B cell (primary cell): Measurements from ENCODE around the gene C20orf202.

Experiments used
- EZH2 ChIP-seq: IDR thresholded peaks from 2 replicates; pipeline ENCODE4 v1.6.1; 2012; ENCODE audit warnings: borderline replicate concordance, low read depth, mild to moderate bottlenecking, moderate library complexity, low read length; ENCODE audit not compliant: insufficient read depth, poor library complexity, severe bottlenecking
- TF ChIP-seq, protein P1 (sequence below): fragments of 200-600 bp; IDR thresholded peaks from one replicate; pipeline ENCODE4 v1.8.0; 2022; ENCODE audit warnings: antibody characterized with exemption, mild to moderate bottlenecking

DNA sequence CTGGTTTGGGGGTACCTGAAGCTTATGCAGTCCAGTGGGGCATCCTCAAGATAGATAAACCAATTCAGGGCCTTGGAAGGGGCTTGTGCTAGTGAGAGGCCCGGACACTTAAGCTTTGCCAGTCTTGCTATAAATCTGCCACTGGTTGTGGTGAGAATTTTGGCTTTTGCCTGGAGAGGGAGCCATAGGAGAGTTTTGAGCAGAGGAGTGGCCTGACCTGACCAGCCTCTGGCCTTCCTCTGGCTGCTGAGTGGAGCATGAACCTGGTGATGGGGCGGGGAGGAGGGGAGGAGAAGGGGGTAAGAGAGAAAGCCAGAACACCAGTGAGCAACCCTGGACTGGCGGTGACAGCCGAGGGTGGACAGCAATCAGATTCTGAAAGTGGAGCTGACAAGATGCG, 25.6 kb upstream of the C20orf202 start:
- TF ChIP-seq, protein P1, sequence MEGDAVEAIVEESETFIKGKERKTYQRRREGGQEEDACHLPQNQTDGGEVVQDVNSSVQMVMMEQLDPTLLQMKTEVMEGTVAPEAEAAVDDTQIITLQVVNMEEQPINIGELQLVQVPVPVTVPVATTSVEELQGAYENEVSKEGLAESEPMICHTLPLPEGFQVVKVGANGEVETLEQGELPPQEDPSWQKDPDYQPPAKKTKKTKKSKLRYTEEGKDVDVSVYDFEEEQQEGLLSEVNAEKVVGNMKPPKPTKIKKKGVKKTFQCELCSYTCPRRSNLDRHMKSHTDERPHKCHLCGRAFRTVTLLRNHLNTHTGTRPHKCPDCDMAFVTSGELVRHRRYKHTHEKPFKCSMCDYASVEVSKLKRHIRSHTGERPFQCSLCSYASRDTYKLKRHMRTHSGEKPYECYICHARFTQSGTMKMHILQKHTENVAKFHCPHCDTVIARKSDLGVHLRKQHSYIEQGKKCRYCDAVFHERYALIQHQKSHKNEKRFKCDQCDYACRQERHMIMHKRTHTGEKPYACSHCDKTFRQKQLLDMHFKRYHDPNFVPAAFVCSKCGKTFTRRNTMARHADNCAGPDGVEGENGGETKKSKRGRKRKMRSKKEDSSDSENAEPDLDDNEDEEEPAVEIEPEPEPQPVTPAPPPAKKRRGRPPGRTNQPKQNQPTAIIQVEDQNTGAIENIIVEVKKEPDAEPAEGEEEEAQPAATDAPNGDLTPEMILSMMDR = no peak
- no peak for TF ChIP-seq EZH2
